WTC11 (cell line): ENCODE results near the gene INPP5K. TPM values are rescaled to one million over a fixed set of nuclear protein-coding genes. Genes with fewer than 3 reads are reported as not detected.
"Not testable (repeated sequence)": the region's sequence is repeated elsewhere in the genome, so short reads cannot be mapped to it uniquely, and the experiment has no call there.

Experiments
- ATAC-seq: fragments of 200-7000 bp; cut with Tn5 transposase; 2 replicates; pipeline ENCODE4 v1.10.0; 2021; ENCODE audit warnings: mild to moderate bottlenecking, moderate library complexity
- CTCF ChIA-PET: fragments of 300-600 bp; sonication (Branson Sonifier 250); formaldehyde crosslinking; loops from one replicate; lab custom pipeline; 2021; ENCODE audit warnings: antibody characterized with exemption; lab: Charles Lee
- POLR2A ChIA-PET: fragments of 350-600 bp; sonication (Branson Sonifier 250); formaldehyde crosslinking; loops from one replicate; lab custom pipeline; 2021; ENCODE audit warnings: antibody characterized with exemption; lab: Charles Lee
- DNase-seq: peaks from one replicate; pipeline ENCODE4 v3.0.0; 2021; ENCODE audit warnings: low spot score
- H3K27ac Mint-ChIP-seq: 2 replicates; pipeline ENCODE4 v1.8.0; 2021; ENCODE audit warnings: mixed read lengths
- H3K27me3 Mint-ChIP-seq: 2 replicates; pipeline ENCODE4 v1.8.0; 2021; ENCODE audit warnings: low read depth, mild to moderate bottlenecking, moderate library complexity, mixed read lengths
- H3K36me3 Mint-ChIP-seq: 2 replicates; pipeline ENCODE4 v1.8.0; 2021; ENCODE audit warnings: mixed read lengths
- H3K4me1 Mint-ChIP-seq: 2 replicates; pipeline ENCODE4 v1.8.0; 2022; ENCODE audit warnings: mixed read lengths
- H3K4me3 Mint-ChIP-seq: 2 replicates; pipeline ENCODE4 v1.8.0; 2021; ENCODE audit warnings: mild to moderate bottlenecking, moderate library complexity, mixed read lengths
- H3K9me3 Mint-ChIP-seq: 2 replicates; pipeline ENCODE4 v1.8.0; 2021; ENCODE audit warnings: mixed read lengths
- EMX1 ChIP-seq: fragments of 250-450 bp; sonication (Bioruptor Pico); IDR thresholded peaks from 2 replicates; pipeline ENCODE4 v1.8.0; 2021; ENCODE audit warnings: mild to moderate bottlenecking
- NR3C1 ChIP-seq: sonication (generic); formaldehyde crosslinking; conservative IDR thresholded peaks from 2 replicates; pipeline ENCODE4 v1.8.1; 2023; ENCODE audit warnings: low read depth, mild to moderate bottlenecking, missing genetic modification reagents
- RORB ChIP-seq: fragments of 250-450 bp; sonication (Bioruptor Pico); IDR thresholded peaks from 2 replicates; pipeline ENCODE4 v1.9.0; 2021; ENCODE audit warnings: mild to moderate bottlenecking
- SMAD3 ChIP-seq: sonication (generic); formaldehyde crosslinking; IDR thresholded peaks from 2 replicates; pipeline ENCODE4 v1.8.0; 2022; ENCODE audit warnings: missing genetic modification reagents, mild to moderate bottlenecking, borderline replicate concordance
- TCF7 ChIP-seq: sonication (generic); formaldehyde crosslinking; IDR thresholded peaks from 2 replicates; pipeline ENCODE4 v1.8.0; 2022; ENCODE audit warnings: mild to moderate bottlenecking, low read depth, missing genetic modification reagents, moderate library complexity
- TEAD4 ChIP-seq: sonication (generic); formaldehyde crosslinking; IDR thresholded peaks from 2 replicates; pipeline ENCODE4 v1.8.0; 2022; ENCODE audit warnings: mild to moderate bottlenecking, missing genetic modification reagents
- TP53 ChIP-seq: sonication (generic); formaldehyde crosslinking; IDR thresholded peaks from 2 replicates; pipeline ENCODE4 v1.8.1; 2023; ENCODE audit warnings: mild to moderate bottlenecking, missing genetic modification reagents
- ZNF121 ChIP-seq: sonication (generic); formaldehyde crosslinking; IDR thresholded peaks from 2 replicates; pipeline ENCODE4 v1.8.0; 2023; ENCODE audit warnings: missing genetic modification reagents
- ZNF138 ChIP-seq: sonication (generic); formaldehyde crosslinking; conservative IDR thresholded peaks from 2 replicates; pipeline ENCODE4 v1.8.1; 2022; ENCODE audit warnings: mild to moderate bottlenecking, moderate library complexity, missing genetic modification reagents
- total RNA-seq: library from RNA; stranded (reverse); gene quantifications from 3 replicates; pipeline ENCODE4 v1.2.3, GENCODE V29; 2021
- TF ChIP-seq, protein P1 (sequence below): sonication (generic); formaldehyde crosslinking; IDR thresholded peaks from 2 replicates; pipeline ENCODE4 v1.8.1; 2023; ENCODE audit warnings: mild to moderate bottlenecking, missing genetic modification reagents, moderate library complexity
- TF ChIP-seq, protein P2 (sequence below): sonication (generic); formaldehyde crosslinking; IDR thresholded peaks from 2 replicates; pipeline ENCODE4 v1.8.1; 2022; ENCODE audit warnings: low read depth, missing genetic modification reagents, borderline replicate concordance
- TF ChIP-seq, protein P3 (sequence below): sonication (generic); formaldehyde crosslinking; IDR thresholded peaks from 2 replicates; pipeline ENCODE4 v1.8.0; 2023; ENCODE audit warnings: missing genetic modification reagents, mild to moderate bottlenecking, borderline replicate concordance
- TF ChIP-seq, protein P4 (sequence below): sonication (generic); formaldehyde crosslinking; IDR thresholded peaks from 2 replicates; pipeline ENCODE4 v1.8.1; 2023; ENCODE audit warnings: mild to moderate bottlenecking, missing genetic modification reagents

Gene INPP5K
- total RNA-seq, 1 experiment from 2014 or later = 26.8 TPM

DNA sequence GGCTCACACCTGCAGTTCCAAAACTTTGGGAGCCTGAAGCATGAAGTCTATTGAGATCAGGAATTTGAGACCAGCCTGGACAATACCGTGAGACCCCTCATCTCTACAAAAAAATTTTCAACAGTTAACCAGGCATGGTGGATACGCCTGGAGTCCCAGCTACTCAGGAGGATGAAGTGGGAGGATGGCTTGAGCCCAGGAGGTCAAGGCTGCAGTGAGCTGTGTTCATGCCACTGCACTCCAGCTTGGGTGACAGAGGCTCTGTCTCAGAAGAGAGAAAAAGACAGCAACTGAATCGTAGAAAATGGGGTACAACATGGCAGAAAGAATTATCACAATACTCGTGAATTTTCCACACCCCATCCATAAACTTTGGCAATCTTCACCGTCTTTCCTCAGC lies 63.6 kb downstream of the INPP5K start (continued):
- TF ChIP-seq, protein P1, sequence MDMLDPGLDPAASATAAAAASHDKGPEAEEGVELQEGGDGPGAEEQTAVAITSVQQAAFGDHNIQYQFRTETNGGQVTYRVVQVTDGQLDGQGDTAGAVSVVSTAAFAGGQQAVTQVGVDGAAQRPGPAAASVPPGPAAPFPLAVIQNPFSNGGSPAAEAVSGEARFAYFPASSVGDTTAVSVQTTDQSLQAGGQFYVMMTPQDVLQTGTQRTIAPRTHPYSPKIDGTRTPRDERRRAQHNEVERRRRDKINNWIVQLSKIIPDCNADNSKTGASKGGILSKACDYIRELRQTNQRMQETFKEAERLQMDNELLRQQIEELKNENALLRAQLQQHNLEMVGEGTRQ = no peak
- TF ChIP-seq, protein P2, sequence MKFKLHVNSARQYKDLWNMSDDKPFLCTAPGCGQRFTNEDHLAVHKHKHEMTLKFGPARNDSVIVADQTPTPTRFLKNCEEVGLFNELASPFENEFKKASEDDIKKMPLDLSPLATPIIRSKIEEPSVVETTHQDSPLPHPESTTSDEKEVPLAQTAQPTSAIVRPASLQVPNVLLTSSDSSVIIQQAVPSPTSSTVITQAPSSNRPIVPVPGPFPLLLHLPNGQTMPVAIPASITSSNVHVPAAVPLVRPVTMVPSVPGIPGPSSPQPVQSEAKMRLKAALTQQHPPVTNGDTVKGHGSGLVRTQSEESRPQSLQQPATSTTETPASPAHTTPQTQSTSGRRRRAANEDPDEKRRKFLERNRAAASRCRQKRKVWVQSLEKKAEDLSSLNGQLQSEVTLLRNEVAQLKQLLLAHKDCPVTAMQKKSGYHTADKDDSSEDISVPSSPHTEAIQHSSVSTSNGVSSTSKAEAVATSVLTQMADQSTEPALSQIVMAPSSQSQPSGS (CRISPR knock-in tag) = no peak
- TF ChIP-seq EMX1 (CRISPR knock-in tag) (no peak), TCF7 (no peak), RORB (CRISPR knock-in tag) (no peak), NR3C1 (CRISPR knock-in tag) (no peak), ZNF138 (CRISPR knock-in tag) (no peak)

DNA sequence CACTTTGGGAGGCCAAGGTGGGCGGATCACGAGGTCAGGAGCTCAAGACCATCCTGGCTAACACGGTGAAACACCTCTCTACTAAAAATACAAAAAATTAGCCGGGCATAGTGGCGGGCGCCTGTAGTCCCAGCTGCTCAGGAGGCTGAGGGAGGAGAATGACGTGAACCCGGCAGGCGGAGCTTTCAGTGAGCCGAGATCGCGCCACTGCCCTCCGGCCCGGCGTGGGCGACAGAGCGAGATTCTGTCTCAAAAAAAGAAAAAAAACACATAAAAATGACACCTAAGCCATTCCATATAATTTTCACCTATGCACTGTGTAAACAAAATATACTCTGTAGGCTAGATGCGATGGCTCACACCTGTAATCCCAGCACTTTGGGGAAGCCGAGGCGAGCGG lies 66.2 kb downstream of the INPP5K start:
- not testable (repeated sequence) for ATAC-seq

DNA sequence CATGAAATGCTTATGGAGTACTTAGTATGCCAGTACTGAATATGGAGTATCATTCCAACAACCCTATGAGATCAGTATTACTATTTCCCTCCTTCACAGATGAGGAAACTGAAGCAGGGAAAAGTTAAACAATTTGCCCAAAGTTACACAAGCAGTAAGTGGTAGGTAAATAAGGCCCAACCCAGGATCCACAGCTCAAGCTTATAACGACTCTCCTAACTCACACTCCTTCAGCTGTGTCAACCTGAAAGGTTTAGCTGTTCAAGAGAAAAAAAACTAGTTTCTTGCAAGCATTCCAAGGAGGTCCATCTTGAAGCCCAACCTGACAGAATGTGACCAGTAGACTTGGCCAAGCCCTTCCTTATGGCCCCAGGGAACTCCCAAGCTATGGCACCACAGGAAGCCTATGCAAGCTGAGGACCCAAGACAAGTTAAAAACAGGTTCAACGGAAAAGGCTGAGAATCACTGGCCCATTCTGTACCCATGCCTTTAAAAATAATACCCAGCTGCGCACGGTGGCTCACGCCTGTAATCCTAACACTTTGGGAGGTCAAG lies 66.9 kb downstream of the INPP5K start:
- Mint-ChIP-seq H3K9me3 (no peaks in the 10 kb centered on the region), H3K27me3 (no peaks in the 10 kb centered on the region), H3K4me1 (peaks cover 13% of the 10 kb centered on the region), H3K4me3 (no peak overlapping the region)
- no peak for DNase-seq
- ChIA-PET POLR2A (interaction anchor here (0.6 kb wide), 1 partner anchor 80 kb away, joined by 3 read pairs; no protein-coding TSS in a partner anchor), CTCF (interaction anchor here (1.2 to 1.9 kb wide), 3 partner anchors 66 to 84 kb away, joined by 4 to 8 read pairs (median 5); no protein-coding TSS in a partner anchor)
- no peak for ATAC-seq
- TF ChIP-seq SMAD3 (CRISPR knock-in tag) (no peak), TEAD4 (CRISPR knock-in tag) (no peak), TP53 (no peak), RORB (CRISPR knock-in tag) (no peak), ZNF121 (no peak)
- TF ChIP-seq, protein P3, sequence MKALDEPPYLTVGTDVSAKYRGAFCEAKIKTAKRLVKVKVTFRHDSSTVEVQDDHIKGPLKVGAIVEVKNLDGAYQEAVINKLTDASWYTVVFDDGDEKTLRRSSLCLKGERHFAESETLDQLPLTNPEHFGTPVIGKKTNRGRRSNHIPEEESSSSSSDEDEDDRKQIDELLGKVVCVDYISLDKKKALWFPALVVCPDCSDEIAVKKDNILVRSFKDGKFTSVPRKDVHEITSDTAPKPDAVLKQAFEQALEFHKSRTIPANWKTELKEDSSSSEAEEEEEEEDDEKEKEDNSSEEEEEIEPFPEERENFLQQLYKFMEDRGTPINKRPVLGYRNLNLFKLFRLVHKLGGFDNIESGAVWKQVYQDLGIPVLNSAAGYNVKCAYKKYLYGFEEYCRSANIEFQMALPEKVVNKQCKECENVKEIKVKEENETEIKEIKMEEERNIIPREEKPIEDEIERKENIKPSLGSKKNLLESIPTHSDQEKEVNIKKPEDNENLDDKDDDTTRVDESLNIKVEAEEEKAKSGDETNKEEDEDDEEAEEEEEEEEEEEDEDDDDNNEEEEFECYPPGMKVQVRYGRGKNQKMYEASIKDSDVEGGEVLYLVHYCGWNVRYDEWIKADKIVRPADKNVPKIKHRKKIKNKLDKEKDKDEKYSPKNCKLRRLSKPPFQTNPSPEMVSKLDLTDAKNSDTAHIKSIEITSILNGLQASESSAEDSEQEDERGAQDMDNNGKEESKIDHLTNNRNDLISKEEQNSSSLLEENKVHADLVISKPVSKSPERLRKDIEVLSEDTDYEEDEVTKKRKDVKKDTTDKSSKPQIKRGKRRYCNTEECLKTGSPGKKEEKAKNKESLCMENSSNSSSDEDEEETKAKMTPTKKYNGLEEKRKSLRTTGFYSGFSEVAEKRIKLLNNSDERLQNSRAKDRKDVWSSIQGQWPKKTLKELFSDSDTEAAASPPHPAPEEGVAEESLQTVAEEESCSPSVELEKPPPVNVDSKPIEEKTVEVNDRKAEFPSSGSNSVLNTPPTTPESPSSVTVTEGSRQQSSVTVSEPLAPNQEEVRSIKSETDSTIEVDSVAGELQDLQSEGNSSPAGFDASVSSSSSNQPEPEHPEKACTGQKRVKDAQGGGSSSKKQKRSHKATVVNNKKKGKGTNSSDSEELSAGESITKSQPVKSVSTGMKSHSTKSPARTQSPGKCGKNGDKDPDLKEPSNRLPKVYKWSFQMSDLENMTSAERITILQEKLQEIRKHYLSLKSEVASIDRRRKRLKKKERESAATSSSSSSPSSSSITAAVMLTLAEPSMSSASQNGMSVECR = no peak
- TF ChIP-seq, all 79 proteins: peak for 0
- H3K27ac Mint-ChIP-seq = peak overlapping the region; percentile 16
- H3K36me3 Mint-ChIP-seq = peaks cover 25% of the 10 kb centered on the region

More for the DNA sequence above, 66.2 kb downstream of the INPP5K start:
- Mint-ChIP-seq H3K4me1 (peaks cover 20% of the 10 kb centered on the region), H3K36me3 (peaks cover 25% of the 10 kb centered on the region)
- not testable (repeated sequence) for H3K27me3 Mint-ChIP-seq, H3K9me3 Mint-ChIP-seq, H3K4me3 Mint-ChIP-seq, H3K27ac Mint-ChIP-seq, DNase-seq
- CTCF ChIA-PET = interaction anchor here (0.7 to 1.9 kb wide), 4 partner anchors 12 to 85 kb away, joined by 3 to 8 read pairs (median 5); no protein-coding TSS in a partner anchor
- POLR2A ChIA-PET = interaction anchor here (0.6 kb wide), 1 partner anchor 79 kb away, joined by 3 read pairs; no protein-coding TSS in a partner anchor

DNA sequence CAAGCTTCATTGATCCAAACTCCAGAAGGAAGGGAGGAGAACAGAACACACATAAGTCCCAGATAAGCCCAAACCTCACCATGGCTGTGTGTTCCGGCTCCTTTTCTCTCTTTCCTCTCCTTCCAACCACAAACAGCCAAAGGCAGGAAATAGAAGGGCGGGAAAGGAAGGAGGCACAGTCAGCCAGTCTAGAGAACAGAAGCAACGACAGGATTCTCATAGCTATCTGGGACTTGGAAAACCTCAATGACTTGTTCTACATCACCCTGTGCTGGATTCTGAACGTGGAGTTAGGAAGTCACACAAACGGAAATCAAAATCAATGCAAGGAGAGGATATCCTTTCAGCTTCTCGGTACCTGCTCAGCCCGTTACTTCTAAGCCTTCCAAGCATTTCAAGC lies 69.4 kb downstream of the INPP5K start:
- Mint-ChIP-seq H3K27ac (no peak overlapping the region), H3K4me3 (no peak overlapping the region), H3K9me3 (no peaks in the 10 kb centered on the region), H3K27me3 (no peaks in the 10 kb centered on the region), H3K4me1 (0 out of 2 replicates have a peak, but pooled peaks cover 4% of the 10 kb centered on the region), H3K36me3 (peaks cover 16% of the 10 kb centered on the region)
- ATAC-seq (no peak), DNase-seq (no peak)
- POLR2A ChIA-PET = interaction anchor here (0.7 kb wide), 1 partner anchor 65 kb away, joined by 4 read pairs; no protein-coding TSS in a partner anchor
- CTCF ChIA-PET = interaction anchor here (0.7 to 2.3 kb wide), 3 partner anchors 21 to 82 kb away, joined by 4 to 10 read pairs (median 6); no protein-coding TSS in a partner anchor
- no peak for TF ChIP-seq RORB (CRISPR knock-in tag)
- TF ChIP-seq, protein P3 = no peak
- TF ChIP-seq, protein P4, sequence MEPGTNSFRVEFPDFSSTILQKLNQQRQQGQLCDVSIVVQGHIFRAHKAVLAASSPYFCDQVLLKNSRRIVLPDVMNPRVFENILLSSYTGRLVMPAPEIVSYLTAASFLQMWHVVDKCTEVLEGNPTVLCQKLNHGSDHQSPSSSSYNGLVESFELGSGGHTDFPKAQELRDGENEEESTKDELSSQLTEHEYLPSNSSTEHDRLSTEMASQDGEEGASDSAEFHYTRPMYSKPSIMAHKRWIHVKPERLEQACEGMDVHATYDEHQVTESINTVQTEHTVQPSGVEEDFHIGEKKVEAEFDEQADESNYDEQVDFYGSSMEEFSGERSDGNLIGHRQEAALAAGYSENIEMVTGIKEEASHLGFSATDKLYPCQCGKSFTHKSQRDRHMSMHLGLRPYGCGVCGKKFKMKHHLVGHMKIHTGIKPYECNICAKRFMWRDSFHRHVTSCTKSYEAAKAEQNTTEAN (CRISPR knock-in tag) = no peak
